Transverse colon (tissue), 4 donors: Measurements from ENCODE around the gene KANK4. TPM values are rescaled to one million over a fixed set of nuclear protein-coding genes. Genes with fewer than 3 reads are reported as not detected.

Experiments used
- DNase-seq: peaks from one replicate; pipeline ENCODE4 v3.0.0-alpha.2; 2019
- H3K27ac ChIP-seq, 4 donors: fragments of 200-600 bp; sonication (generic); 2 replicates each; pipeline ENCODE4 v1.5.1; 2016 to 2018; ENCODE audit warnings: inconsistent platforms in 4 of 4
- H3K27me3 ChIP-seq: fragments of 200-600 bp; sonication (generic); 2 replicates; pipeline ENCODE4 v1.5.1; 2017; ENCODE audit warnings: inconsistent platforms
- H3K36me3 ChIP-seq, 4 donors: fragments of 200-600 bp; sonication (generic); 2 replicates each; pipeline ENCODE4 v1.5.1; 2017 to 2019; ENCODE audit warnings: inconsistent platforms in 4 of 4
- H3K4me1 ChIP-seq, 4 donors: fragments of 200-600 bp; sonication (generic); 2 replicates each; pipeline ENCODE4 v1.5.1; 2017 to 2020; ENCODE audit warnings: inconsistent platforms in 4 of 4
- H3K4me3 ChIP-seq, 4 donors: fragments of 200-600 bp; sonication (generic); 1 replicate in 1 of 4; 2 replicates in 3 of 4; pipeline versions ENCODE4 v1.5.1 to v1.6.1; 2017 to 2019; ENCODE audit warnings: inconsistent platforms in 4 of 4
- H3K9me3 ChIP-seq, 2 donors: fragments of 200-600 bp; sonication (generic); 2 replicates each; pipeline ENCODE4 v1.5.1; 2017 to 2019; ENCODE audit warnings: inconsistent platforms in 2 of 2
- EP300 ChIP-seq: sonication (generic); formaldehyde crosslinking; IDR thresholded peaks from one replicate; pipeline ENCODE4 v1.6.1; 2017; ENCODE audit warnings: antibody characterized with exemption, low read depth
- POLR2A ChIP-seq: fragments of 450-650 bp; IDR thresholded peaks from one replicate; pipeline ENCODE4 v1.6.1; 2016; ENCODE audit warnings: antibody characterized with exemption, mild to moderate bottlenecking, moderate library complexity
- POLR2AphosphoS5 ChIP-seq, 3 donors: sonication (generic); formaldehyde crosslinking; IDR thresholded peaks; one replicate each; pipeline ENCODE4 v1.6.1; 2016; ENCODE audit warnings: antibody characterized with exemption in 3 of 3
- WGBS, 2 donors: methylation state at CpG; one replicate each; pipeline ENCODE4 v1.1.5; 2018; ENCODE audit warnings: low coverage in 1 of 2; 5-methylcytosine and 5-hydroxymethylcytosine counted together
- in situ Hi-C, 4 donors: fragments of 200-750 bp; cut with MboI; loops; one replicate each; pipeline versions ENCODE4 v1.15.0 to v1.15.1; 2017; ENCODE audit warnings: low sequenced_read_pairs in 3 of 4, low pct_ligation_motif_present in 1 of 4, low pct_unique_long_range_greater_than_20kb in 1 of 4
- intact Hi-C: fragments of 100-400 bp; cut with DNase I; formaldehyde crosslinking; loops from one replicate; pipeline ENCODE4 v1.15.1; 2023; ENCODE audit warnings: low total_unique reads
- total RNA-seq, 4 donors: library from RNA; depleted of rRNA; stranded (reverse); fragments of >200 nt; gene quantifications; one replicate each; pipeline ENCODE4 v1.1.0, GENCODE V29; 2016
- TF ChIP-seq, protein P1 (sequence below), 5 experiments: fragments of 200-600 bp in 3 of 5; fragments of 450-650 bp in 2 of 5; sonication (generic) in 3 of 5; IDR thresholded peaks; 1 replicate in 2 of 5; 2 replicates in 3 of 5; pipeline ENCODE4 v1.5.1; 2016 to 2017; ENCODE audit warnings: antibody characterized with exemption in 5 of 5, inconsistent platforms in 3 of 5, mild to moderate bottlenecking in 2 of 5, moderate library complexity in 1 of 5

KANK4 gene
- total RNA-seq, 4 donors from 2014 or later: 1.2 to 1.3 TPM; not detected in 2

DNA sequence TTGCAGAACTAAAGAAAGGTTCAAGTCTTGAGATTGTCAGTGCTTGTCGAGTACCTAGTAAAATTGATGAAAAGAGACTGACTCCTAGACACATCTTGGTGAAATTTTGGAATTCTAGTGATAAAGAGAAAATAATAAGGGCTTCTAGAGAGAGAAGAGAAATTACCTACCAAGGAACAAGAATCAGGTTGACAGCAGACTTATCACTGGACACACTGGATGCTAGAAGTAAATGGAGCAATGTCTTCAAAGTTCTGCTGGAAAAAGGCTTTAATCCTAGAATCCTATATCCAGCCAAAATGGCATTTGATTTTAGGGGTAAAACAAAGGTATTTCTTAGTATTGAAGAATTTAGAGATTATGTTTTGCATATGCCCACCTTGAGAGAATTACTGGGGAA is 108.3 kb downstream of the KANK4 start:
- no peak for DNase-seq
- Histone ChIP-seq H3K27ac (no peak overlapping the region), H3K27me3 (no peaks in the 10 kb centered on the region), H3K4me1 (no peaks in the 10 kb centered on the region), H3K36me3 (no peaks in the 10 kb centered on the region), H3K9me3 (peaks cover 11 to 13% of the 10 kb centered on the region in 2 donors), H3K4me3 (no peak overlapping the region)
- WGBS, 2 donors: 92% methylated on average over 1 of the region's 1 CpG
- TF ChIP-seq, protein P1, sequence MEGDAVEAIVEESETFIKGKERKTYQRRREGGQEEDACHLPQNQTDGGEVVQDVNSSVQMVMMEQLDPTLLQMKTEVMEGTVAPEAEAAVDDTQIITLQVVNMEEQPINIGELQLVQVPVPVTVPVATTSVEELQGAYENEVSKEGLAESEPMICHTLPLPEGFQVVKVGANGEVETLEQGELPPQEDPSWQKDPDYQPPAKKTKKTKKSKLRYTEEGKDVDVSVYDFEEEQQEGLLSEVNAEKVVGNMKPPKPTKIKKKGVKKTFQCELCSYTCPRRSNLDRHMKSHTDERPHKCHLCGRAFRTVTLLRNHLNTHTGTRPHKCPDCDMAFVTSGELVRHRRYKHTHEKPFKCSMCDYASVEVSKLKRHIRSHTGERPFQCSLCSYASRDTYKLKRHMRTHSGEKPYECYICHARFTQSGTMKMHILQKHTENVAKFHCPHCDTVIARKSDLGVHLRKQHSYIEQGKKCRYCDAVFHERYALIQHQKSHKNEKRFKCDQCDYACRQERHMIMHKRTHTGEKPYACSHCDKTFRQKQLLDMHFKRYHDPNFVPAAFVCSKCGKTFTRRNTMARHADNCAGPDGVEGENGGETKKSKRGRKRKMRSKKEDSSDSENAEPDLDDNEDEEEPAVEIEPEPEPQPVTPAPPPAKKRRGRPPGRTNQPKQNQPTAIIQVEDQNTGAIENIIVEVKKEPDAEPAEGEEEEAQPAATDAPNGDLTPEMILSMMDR (IDR thresholded peaks at IDR 0.05): no peak
- TF ChIP-seq EP300 (no peak), POLR2A (no peak), POLR2AphosphoS5 (IDR thresholded peaks at IDR 0.05) (no peak)
- intact Hi-C loops: no loop called here
- in situ Hi-C loops: no loop called here

DNA sequence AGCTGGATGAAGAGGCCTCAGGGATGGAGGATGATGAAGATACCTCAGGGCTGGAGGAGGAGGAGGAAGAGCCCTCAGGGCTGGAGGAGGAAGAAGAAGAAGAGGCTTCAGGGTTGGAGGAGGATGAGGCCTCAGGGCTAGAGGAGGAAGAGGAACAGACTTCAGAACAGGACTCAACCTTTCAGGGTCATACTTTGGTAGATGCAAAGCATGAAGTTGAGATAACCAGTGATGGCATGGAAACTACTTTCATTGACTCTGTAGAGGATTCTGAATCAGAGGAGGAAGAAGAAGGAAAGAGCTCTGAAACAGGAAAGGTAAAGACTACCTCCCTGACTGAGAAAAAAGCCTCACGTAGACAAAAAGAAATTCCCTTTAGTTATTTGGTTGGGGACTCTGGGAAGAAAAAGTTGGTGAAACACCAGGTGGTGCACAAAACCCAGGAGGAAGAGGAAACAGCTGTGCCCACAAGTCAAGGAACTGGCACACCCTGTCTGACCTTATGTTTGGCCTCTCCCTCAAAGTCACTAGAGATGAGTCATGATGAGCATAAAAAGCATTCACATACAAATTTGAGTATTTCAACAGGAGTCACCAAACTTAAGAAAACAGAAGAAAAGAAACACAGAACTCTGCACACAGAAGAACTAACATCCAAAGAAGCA is 109.2 kb downstream of the KANK4 start:
- TF ChIP-seq POLR2A (no peak), EP300 (no peak), POLR2AphosphoS5 (IDR thresholded peaks at IDR 0.05) (no peak)
- TF ChIP-seq, protein P1 (IDR thresholded peaks at IDR 0.05): no peak

DNA sequence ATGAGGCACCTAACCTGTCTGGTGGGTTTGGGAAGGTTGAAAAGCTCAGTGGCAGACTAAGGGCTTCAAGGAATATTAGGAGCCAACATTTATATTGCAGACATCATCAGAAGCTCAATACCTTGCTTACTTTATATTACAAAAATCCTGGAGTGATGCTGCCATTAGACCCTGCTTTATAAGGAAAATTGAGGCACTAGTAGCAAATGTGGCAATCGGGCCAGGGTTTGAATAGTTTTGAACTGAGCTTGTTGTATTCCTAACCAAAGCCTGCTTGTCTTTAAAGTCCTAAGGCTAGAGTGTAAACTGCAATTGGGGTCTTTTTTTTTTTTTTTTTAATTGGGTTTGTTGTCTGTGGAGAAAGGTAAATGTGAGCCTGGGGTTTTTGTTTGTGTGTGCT is 110.3 kb downstream of the KANK4 start:
- in situ Hi-C loops: no loop called here
- Histone ChIP-seq H3K4me1 (no peaks in the 10 kb centered on the region), H3K27me3 (no peaks in the 10 kb centered on the region), H3K4me3 (no peak overlapping the region), H3K9me3 (peaks cover 11 to 13% of the 10 kb centered on the region in 2 donors), H3K36me3 (no peaks in the 10 kb centered on the region), H3K27ac (no peak overlapping the region)
- intact Hi-C loops: no loop called here
- 0 to 67% methylated on average over 1 of the region's 1 CpG for WGBS, 2 donors
- DNase-seq: no peak
- no peak for TF ChIP-seq POLR2AphosphoS5 (IDR thresholded peaks at IDR 0.05)
- TF ChIP-seq EP300: no peak
- no peak for TF ChIP-seq POLR2A
- TF ChIP-seq, protein P1 (IDR thresholded peaks at IDR 0.05): no peak

More for the DNA sequence above, 109.2 kb downstream of the KANK4 start:
- no peak overlapping the region for H3K4me3 ChIP-seq
- in situ Hi-C loops: no loop called here
- WGBS, 2 donors: 67 to 76% methylated on average over 1 of the region's 1 CpG
- DNase-seq: no peak
- peak overlapping the region in 1 of 4 donors; percentile 9 for H3K27ac ChIP-seq
- intact Hi-C loops: no loop called here
- no peaks in the 10 kb centered on the region for H3K27me3 ChIP-seq
- H3K4me1 ChIP-seq: no peaks in the 10 kb centered on the region
- H3K36me3 ChIP-seq: no peaks in the 10 kb centered on the region
- H3K9me3 ChIP-seq: peaks cover 11 to 13% of the 10 kb centered on the region in 2 donors

DNA sequence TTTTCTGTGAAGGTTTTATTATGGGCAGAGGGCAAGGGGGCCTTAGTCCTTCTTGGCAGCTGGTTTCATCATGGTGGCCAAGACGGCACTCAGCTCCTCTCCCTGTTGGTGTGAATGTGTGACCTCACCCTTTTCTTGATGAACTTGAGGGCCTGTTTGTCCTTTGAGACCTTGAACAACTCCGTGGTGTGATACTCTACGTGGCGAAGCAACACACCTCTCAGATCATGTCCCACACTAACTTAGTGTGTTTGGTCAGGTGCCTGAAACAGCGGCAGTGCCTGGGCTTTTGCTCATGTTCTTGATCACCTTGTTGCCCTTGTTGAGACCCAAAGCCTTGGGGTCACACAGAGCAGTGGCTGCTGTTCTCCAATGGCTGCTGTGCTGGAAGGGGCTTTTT is 111.1 kb downstream of the KANK4 start:
- intact Hi-C loops (no loop called here), in situ Hi-C loops (no loop called here)

More for the DNA sequence above, 111.1 kb downstream of the KANK4 start:
- no peaks in the 10 kb centered on the region for H3K36me3 ChIP-seq
- TF ChIP-seq POLR2AphosphoS5 (IDR thresholded peaks at IDR 0.05) (no peak), EP300 (no peak), POLR2A (no peak)
- TF ChIP-seq, protein P1 (IDR thresholded peaks at IDR 0.05): no peak
- DNase-seq: no peak
- H3K27me3 ChIP-seq: no peaks in the 10 kb centered on the region
- no peak overlapping the region for H3K4me3 ChIP-seq
- no peaks in the 10 kb centered on the region for H3K4me1 ChIP-seq
- no peak overlapping the region for H3K27ac ChIP-seq
- peaks cover 11 to 13% of the 10 kb centered on the region in 2 donors for H3K9me3 ChIP-seq
- 78 to 93% methylated on average over 2 to 5 of the region's 5 CpGs for WGBS, 2 donors
